PC-3 (cell line): Measurements from ENCODE around the gene NUDT3. TPM values are rescaled to one million over a fixed set of nuclear protein-coding genes. Genes with fewer than 3 reads are reported as not detected.

Source experiments
- ATAC-seq: fragments of 200-7000 bp; cut with Tn5 transposase; 2 replicates; pipeline ENCODE4 v1.9.1; 2020; ENCODE audit warnings: mild to moderate bottlenecking, moderate library complexity
- BruUV-seq: library from RNA; stranded (reverse); fragments of 400-500 nt; replicated peaks from 2 replicates; lab custom pipeline; 2021; lab: Mats Ljungman, UMichigan
- CTCF ChIA-PET: fragments of 300-600 bp; sonication (Branson Sonifier 250); formaldehyde crosslinking; loops from one replicate; lab custom pipeline; 2022; ENCODE audit warnings: antibody characterized with exemption; lab: Charles Lee
- POLR2A ChIA-PET: fragments of 300-600 bp; sonication (Branson Sonifier 250); formaldehyde crosslinking; loops from one replicate; lab custom pipeline; 2022; ENCODE audit warnings: antibody characterized with exemption; ENCODE audit not compliant: unreplicated experiment; lab: Charles Lee
- DNase-seq: peaks from one replicate; pipeline ENCODE4 v3.0.0-alpha.2; 2015
- H2AFZ ChIP-seq: fragments of 300-600 bp; sonication (generic); 2 replicates; pipeline ENCODE4 v1.6.0; 2016; ENCODE audit warnings: antibody characterized with exemption, low read length
- H3F3A ChIP-seq: fragments of 300-600 bp; sonication (generic); one replicate; pipeline ENCODE4 v1.6.0; 2017; ENCODE audit warnings: antibody characterized with exemption, low read length, control low read depth, mild to moderate bottlenecking; ENCODE audit not compliant: unreplicated experiment
- H3K27ac ChIP-seq: fragments of 300-600 bp; sonication (generic); 2 replicates; pipeline ENCODE4 v1.5.1; 2016; ENCODE audit warnings: mild to moderate bottlenecking, low read length
- H3K27me3 ChIP-seq: fragments of 300-600 bp; sonication (generic); 2 replicates; pipeline ENCODE4 v1.6.1; 2016; ENCODE audit warnings: low read length, mixed read lengths
- H3K36me3 ChIP-seq: fragments of 300-600 bp; sonication (generic); 2 replicates; pipeline ENCODE4 v1.6.1; 2016; ENCODE audit warnings: low read depth, mixed run types, low read length, mixed read lengths
- H3K4me1 ChIP-seq: fragments of 300-600 bp; sonication (generic); 2 replicates; pipeline ENCODE4 v1.5.1; 2016; ENCODE audit warnings: low read length; ENCODE audit not compliant: insufficient read depth
- H3K4me2 ChIP-seq: fragments of 300-600 bp; sonication (generic); 2 replicates; pipeline ENCODE4 v1.6.0; 2016; ENCODE audit warnings: low read length
- H3K4me3 ChIP-seq: fragments of 300-600 bp; sonication (generic); 2 replicates; pipeline ENCODE4 v1.5.1; 2016; ENCODE audit warnings: mild to moderate bottlenecking, low read length, mixed read lengths
- H3K79me2 ChIP-seq: fragments of 300-600 bp; sonication (generic); 2 replicates; pipeline ENCODE4 v1.6.1; 2017; ENCODE audit warnings: low read length, mixed read lengths
- H3K9ac ChIP-seq: fragments of 300-600 bp; sonication (generic); 2 replicates; pipeline ENCODE4 v1.6.0; 2016; ENCODE audit warnings: mild to moderate bottlenecking, low read length
- H3K9me2 ChIP-seq: fragments of 300-600 bp; sonication (generic); replicated peaks from 2 replicates; pipeline ENCODE4 v1.6.1; 2016; ENCODE audit warnings: mixed run types, low read length, mixed read lengths
- H3K9me3 ChIP-seq: fragments of 300-600 bp; sonication (generic); 2 replicates; pipeline ENCODE4 v1.6.1; 2016; ENCODE audit warnings: low read length, mixed read lengths
- H4K20me1 ChIP-seq: fragments of 300-600 bp; sonication (generic); 2 replicates; pipeline ENCODE4 v1.6.1; 2016; ENCODE audit warnings: low read length, mixed read lengths
- EZH2 ChIP-seq: fragments of 300-600 bp; sonication (generic); IDR thresholded peaks from one replicate; pipeline ENCODE4 v1.6.1; 2017; ENCODE audit warnings: antibody characterized with exemption, mild to moderate bottlenecking, low read length; ENCODE audit not compliant: unreplicated experiment
- EZH2phosphoT487 ChIP-seq: fragments of 300-600 bp; sonication (generic); IDR thresholded peaks from 2 replicates; pipeline ENCODE4 v1.6.1; 2018; ENCODE audit warnings: mild to moderate bottlenecking, antibody characterized with exemption, low read length, borderline replicate concordance
- intact Hi-C: fragments of 100-400 bp; cut with micrococcal nuclease; formaldehyde crosslinking; loops from 2 replicates; pipeline ENCODE4 v1.9.0; 2023
- total RNA-seq: library from RNA; depleted of rRNA; stranded (reverse); fragments of >200 nt; gene quantifications from 2 replicates; pipeline ENCODE4 v1.2.3, GENCODE V29; 2014
- TF ChIP-seq, protein P1 (sequence below): fragments of 300-600 bp; sonication (generic); conservative IDR thresholded peaks from 2 replicates; pipeline ENCODE4 v1.5.1; 2017; ENCODE audit warnings: antibody characterized with exemption, low read depth, mild to moderate bottlenecking, low read length

The NUDT3 gene
- total RNA-seq, 1 experiment from 2014 or later, result 24.6 TPM

DNA sequence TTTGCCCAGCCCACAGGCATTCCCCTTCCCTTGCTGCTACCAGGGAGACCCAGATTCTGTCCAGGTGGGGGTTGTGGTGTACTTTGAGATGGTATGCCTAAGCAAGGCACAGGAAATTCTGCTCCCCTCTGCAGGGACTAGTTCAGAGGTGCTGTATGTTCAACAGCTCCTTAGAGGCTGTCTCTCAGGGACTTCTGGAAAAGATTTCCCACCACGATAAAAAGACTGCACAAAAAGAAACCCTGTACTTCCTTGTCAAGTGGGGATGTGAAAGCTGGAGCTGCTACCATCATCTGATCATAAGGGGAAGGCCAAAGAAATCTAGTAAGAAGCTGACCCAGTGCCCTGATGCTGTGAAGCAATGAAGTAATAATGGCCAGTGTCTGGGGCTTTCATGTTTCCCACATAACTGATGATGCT, 92.1 kb downstream of the NUDT3 start:
- CTCF ChIA-PET, result no interaction called here
- Histone ChIP-seq H3K4me1 (no peaks in the 10 kb centered on the region), H3K9ac (no peak overlapping the region), H4K20me1 (no peaks in the 10 kb centered on the region), H3K4me3 (no peak overlapping the region), H3F3A (no peaks in the 10 kb centered on the region), H3K36me3 (no peaks in the 10 kb centered on the region), H2AFZ (no peak overlapping the region), H3K9me2 (no peaks in the 10 kb centered on the region), H3K27me3 (no peaks in the 10 kb centered on the region), H3K79me2 (no peaks in the 10 kb centered on the region), H3K4me2 (no peak overlapping the region), H3K9me3 (no peaks in the 10 kb centered on the region), H3K27ac (no peak overlapping the region)
- POLR2A ChIA-PET, result interaction anchor here (0.6 kb wide), 1 partner anchor 553 kb away, joined by 5 read pairs; no protein-coding TSS in a partner anchor
- TF ChIP-seq EZH2 (no peak), EZH2phosphoT487 (no peak)
- TF ChIP-seq, protein P1, sequence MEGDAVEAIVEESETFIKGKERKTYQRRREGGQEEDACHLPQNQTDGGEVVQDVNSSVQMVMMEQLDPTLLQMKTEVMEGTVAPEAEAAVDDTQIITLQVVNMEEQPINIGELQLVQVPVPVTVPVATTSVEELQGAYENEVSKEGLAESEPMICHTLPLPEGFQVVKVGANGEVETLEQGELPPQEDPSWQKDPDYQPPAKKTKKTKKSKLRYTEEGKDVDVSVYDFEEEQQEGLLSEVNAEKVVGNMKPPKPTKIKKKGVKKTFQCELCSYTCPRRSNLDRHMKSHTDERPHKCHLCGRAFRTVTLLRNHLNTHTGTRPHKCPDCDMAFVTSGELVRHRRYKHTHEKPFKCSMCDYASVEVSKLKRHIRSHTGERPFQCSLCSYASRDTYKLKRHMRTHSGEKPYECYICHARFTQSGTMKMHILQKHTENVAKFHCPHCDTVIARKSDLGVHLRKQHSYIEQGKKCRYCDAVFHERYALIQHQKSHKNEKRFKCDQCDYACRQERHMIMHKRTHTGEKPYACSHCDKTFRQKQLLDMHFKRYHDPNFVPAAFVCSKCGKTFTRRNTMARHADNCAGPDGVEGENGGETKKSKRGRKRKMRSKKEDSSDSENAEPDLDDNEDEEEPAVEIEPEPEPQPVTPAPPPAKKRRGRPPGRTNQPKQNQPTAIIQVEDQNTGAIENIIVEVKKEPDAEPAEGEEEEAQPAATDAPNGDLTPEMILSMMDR, result no peak
- DNase-seq (no peak), ATAC-seq (no peak)
- no TSS peak for BruUV-seq
- intact Hi-C loops, result no loop called here

DNA sequence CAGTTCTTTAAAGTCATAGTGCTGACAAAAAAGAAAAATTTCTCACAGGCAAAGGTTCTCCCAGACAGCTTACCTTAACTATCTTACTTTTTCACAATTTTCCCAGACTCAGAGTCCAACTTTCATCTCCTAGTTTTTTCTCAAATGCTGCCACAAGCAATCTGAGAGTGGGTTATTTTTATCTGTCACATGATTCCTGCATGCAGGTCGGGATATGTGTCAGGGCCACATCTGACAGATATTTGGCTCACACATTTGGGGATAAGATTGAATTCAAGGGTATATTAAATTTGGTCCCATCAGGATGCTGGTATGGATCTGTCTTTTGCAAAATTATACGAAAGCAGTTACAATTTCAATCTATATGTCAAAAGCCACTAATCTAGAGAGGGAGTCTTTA, 93.5 kb downstream of the NUDT3 start:
- POLR2A ChIA-PET, result interaction anchor here (0.7 kb wide), 1 partner anchor 122 kb away, joined by 5 read pairs; no protein-coding TSS in a partner anchor
- CTCF ChIA-PET, result no interaction called here

GRCh38 chr6:34295721-34296120, 96.7 kb downstream of the NUDT3 start:
- CTCF ChIA-PET, result no interaction called here
- intact Hi-C loops, result no loop called here
- no peak overlapping the region for H3K4me2 ChIP-seq
- no peak for DNase-seq
- H3K79me2 ChIP-seq, result no peaks in the 10 kb centered on the region
- H2AFZ ChIP-seq, result no peak overlapping the region
- POLR2A ChIA-PET, result no interaction called here
- peaks cover 13% of the 10 kb centered on the region; the same call in 1 of the 2 replicates for H3K36me3 ChIP-seq
- H3K27ac ChIP-seq, result no peak overlapping the region
- no peak overlapping the region for H3K4me3 ChIP-seq
- TF ChIP-seq EZH2, result no peak
- no peak for TF ChIP-seq EZH2phosphoT487
- TF ChIP-seq, protein P1, result no peak
- no peak overlapping the region for H3K9ac ChIP-seq
- no peaks in the 10 kb centered on the region for H3K4me1 ChIP-seq
- no peaks in the 10 kb centered on the region for H3K27me3 ChIP-seq
- no peaks in the 10 kb centered on the region for H3K9me3 ChIP-seq
- ATAC-seq, result no peak
- H3F3A ChIP-seq, result no peaks in the 10 kb centered on the region
- no TSS peak for BruUV-seq
- H3K9me2 ChIP-seq, result no peaks in the 10 kb centered on the region
- H4K20me1 ChIP-seq, result no peaks in the 10 kb centered on the region

More for the DNA sequence above, 93.5 kb downstream of the NUDT3 start:
- no peaks in the 10 kb centered on the region for H3K9me2 ChIP-seq
- H3K4me1 ChIP-seq, result no peaks in the 10 kb centered on the region
- no peak overlapping the region for H3K4me2 ChIP-seq
- no peaks in the 10 kb centered on the region for H3K9me3 ChIP-seq
- H3K27me3 ChIP-seq, result no peaks in the 10 kb centered on the region
- intact Hi-C loops, result no loop called here
- H3K9ac ChIP-seq, result no peak overlapping the region
- BruUV-seq, result no TSS peak
- ATAC-seq, result no peak
- H4K20me1 ChIP-seq, result no peaks in the 10 kb centered on the region
- H3K36me3 ChIP-seq, result no peaks in the 10 kb centered on the region
- no peak for DNase-seq
- H3K27ac ChIP-seq, result no peak overlapping the region
- no peaks in the 10 kb centered on the region for H3F3A ChIP-seq
- H2AFZ ChIP-seq, result no peak overlapping the region
- no peaks in the 10 kb centered on the region for H3K79me2 ChIP-seq
- H3K4me3 ChIP-seq, result no peak overlapping the region
- no peak for TF ChIP-seq EZH2
